C4-2B (cell line): ENCODE data around the gene ATAD3C.

Source experiments
- CTCF ChIP-seq: fragments of 450-650 bp; conservative IDR thresholded peaks from 2 replicates; pipeline ENCODE4 v1.5.1; 2017; ENCODE audit warnings: mild to moderate bottlenecking
- ZFX ChIP-seq: fragments of 450-650 bp; IDR thresholded peaks from 2 replicates; pipeline ENCODE4 v1.6.1; 2017

GRCh38 chr1:1434131-1434823 lies 15.2 kb upstream of the ATAD3C start:
- no peak for TF ChIP-seq CTCF
- no peak for TF ChIP-seq ZFX
